ENCODE data around the gene FIBCD1. TPM values are rescaled to one million over a fixed set of nuclear protein-coding genes. Genes with fewer than 3 reads are reported as not detected.

Gene FIBCD1
- total and polyA plus RNA-seq, 4 donors, result 0.97 to 7.7 (median 4.1) TPM

GRCh38 chr9:130862747-130863146 lies 76.3 kb downstream of the FIBCD1 start:
- WGBS, 2 donors, result 94 to 95% methylated on average over 23 of the region's 23 CpGs

DNA sequence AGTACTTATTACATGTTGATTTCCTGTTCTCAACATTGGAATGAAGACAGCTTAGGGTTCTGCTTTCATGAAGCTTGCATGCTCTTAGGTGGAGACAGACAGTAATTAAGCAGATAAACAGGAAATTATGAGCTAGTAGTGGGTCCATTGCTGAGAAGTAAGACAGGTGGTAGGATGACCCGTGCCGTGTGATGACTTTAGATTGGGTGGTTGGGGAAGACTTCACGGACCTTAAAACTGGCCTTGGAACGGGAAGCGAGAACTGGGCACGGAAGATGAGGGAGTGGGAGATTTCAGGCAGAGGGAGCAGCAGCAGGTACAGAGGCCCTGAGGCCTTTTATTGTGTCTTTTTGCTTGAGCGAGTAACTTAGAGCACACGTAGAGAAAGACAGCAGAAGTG lies 76.8 kb downstream of the FIBCD1 start:
- DNase-seq (no peak), ATAC-seq (ENCODE audit: insufficient read depth, low FRiP score) (no peak)
- Histone ChIP-seq H3K36me3 (ENCODE audit: control insufficient read depth in 4 of 4, insufficient read depth in 4 of 4, low read length in 4 of 4) (peaks cover 0 to 11% (median 3%) of the 10 kb centered on the region in 4 donors), H3K27ac (ENCODE audit: low read depth in 1 of 2, low read length in 1 of 2) (no peak overlapping the region), H3K4me3 (no peak overlapping the region), H3K27me3 (ENCODE audit: control insufficient read depth in 3 of 3, insufficient read depth in 3 of 3, low read length in 2 of 3) (no peaks in the 10 kb centered on the region), H3K9me3 (ENCODE audit: control insufficient read depth in 4 of 4, insufficient read depth in 3 of 4, low read length in 3 of 4) (no peaks in the 10 kb centered on the region), H3K4me1 (ENCODE audit: control insufficient read depth in 5 of 5, insufficient read depth in 5 of 5, low read length in 5 of 5) (peaks cover 0 to 15% (median 5%) of the 10 kb centered on the region in 5 donors), H3K9ac (ENCODE audit: insufficient read depth in 1 of 2, low read length in 2 of 2) (no peak overlapping the region)
- TF ChIP-seq, protein P1, sequence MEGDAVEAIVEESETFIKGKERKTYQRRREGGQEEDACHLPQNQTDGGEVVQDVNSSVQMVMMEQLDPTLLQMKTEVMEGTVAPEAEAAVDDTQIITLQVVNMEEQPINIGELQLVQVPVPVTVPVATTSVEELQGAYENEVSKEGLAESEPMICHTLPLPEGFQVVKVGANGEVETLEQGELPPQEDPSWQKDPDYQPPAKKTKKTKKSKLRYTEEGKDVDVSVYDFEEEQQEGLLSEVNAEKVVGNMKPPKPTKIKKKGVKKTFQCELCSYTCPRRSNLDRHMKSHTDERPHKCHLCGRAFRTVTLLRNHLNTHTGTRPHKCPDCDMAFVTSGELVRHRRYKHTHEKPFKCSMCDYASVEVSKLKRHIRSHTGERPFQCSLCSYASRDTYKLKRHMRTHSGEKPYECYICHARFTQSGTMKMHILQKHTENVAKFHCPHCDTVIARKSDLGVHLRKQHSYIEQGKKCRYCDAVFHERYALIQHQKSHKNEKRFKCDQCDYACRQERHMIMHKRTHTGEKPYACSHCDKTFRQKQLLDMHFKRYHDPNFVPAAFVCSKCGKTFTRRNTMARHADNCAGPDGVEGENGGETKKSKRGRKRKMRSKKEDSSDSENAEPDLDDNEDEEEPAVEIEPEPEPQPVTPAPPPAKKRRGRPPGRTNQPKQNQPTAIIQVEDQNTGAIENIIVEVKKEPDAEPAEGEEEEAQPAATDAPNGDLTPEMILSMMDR (IDR thresholded peaks at IDR 0.05; ENCODE audit: control extremely low read depth, extremely low read depth), result no peak
- WGBS, 2 donors, result 92 to 95% methylated on average over 8 of the region's 8 CpGs

More at GRCh38 chr9:130862747-130863146, 76.3 kb downstream of the FIBCD1 start:
- Histone ChIP-seq H3K9me3 (ENCODE audit: control insufficient read depth in 4 of 4, insufficient read depth in 3 of 4, low read length in 3 of 4) (no peaks in the 10 kb centered on the region), H3K4me3 (no peak overlapping the region), H3K27me3 (ENCODE audit: control insufficient read depth in 3 of 3, insufficient read depth in 3 of 3, low read length in 2 of 3) (no peaks in the 10 kb centered on the region), H3K4me1 (ENCODE audit: control insufficient read depth in 5 of 5, insufficient read depth in 5 of 5, low read length in 5 of 5) (peaks cover 0 to 15% (median 5%) of the 10 kb centered on the region in 5 donors), H3K27ac (ENCODE audit: low read depth in 1 of 2, low read length in 1 of 2) (no peak overlapping the region), H3K9ac (ENCODE audit: insufficient read depth in 1 of 2, low read length in 2 of 2) (no peak overlapping the region), H3K36me3 (ENCODE audit: control insufficient read depth in 4 of 4, insufficient read depth in 4 of 4, low read length in 4 of 4) (peaks cover 0 to 15% (median 2%) of the 10 kb centered on the region in 4 donors)
- DNase-seq (no peak), ATAC-seq (ENCODE audit: insufficient read depth, low FRiP score) (no peak)
- TF ChIP-seq, protein P1 (IDR thresholded peaks at IDR 0.05; ENCODE audit: control extremely low read depth, extremely low read depth), result no peak

DNA sequence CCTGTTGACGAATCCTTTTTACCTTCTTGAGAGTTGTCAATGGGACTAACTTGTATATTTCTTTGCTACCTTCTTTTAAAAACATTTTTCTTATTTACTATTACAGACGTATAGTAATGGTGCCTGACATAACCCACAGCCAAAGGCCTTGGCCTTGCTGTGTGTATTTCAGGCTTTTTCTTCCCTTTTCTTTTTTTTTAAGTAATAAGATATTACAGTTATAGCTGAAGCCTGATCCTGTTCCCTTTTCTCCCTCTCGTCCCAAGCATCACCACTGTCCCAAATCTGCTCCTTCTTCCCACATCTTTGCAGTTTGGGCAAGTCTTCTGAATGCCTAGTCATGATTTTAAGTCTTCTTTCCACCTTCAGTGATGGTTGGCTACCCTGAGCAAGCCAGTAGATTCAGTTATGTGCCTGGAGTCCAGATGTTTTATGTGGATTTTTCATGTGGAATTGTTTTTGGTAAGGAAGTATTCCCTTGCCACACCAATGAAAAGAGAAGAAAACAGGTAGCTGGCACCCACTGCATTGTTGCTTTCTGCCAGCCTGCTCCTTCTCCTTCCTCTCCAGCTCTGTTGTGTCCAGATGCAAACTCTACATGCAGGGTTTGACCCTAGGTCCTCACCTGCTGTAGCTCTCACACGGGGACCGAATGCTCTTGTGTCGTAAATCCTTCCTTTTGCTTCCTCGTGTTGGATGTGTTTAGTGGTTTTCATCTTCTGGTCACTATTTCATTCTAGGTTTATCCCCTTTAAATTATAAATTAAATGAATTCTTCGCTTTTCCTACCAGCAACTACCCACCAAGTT lies 77.5 kb downstream of the FIBCD1 start:
- peaks cover 0 to 12% (median 4%) of the 10 kb centered on the region in 4 donors for H3K36me3 ChIP-seq (ENCODE audit: control insufficient read depth in 4 of 4, insufficient read depth in 4 of 4, low read length in 4 of 4)
- no peaks in the 10 kb centered on the region for H3K27me3 ChIP-seq (ENCODE audit: control insufficient read depth in 3 of 3, insufficient read depth in 3 of 3, low read length in 2 of 3)
- no peak overlapping the region for H3K27ac ChIP-seq (ENCODE audit: low read depth in 1 of 2, low read length in 1 of 2)
- WGBS, 2 donors, result 72 to 77% methylated on average over 8 of the region's 8 CpGs
- TF ChIP-seq, protein P1 (IDR thresholded peaks at IDR 0.05; ENCODE audit: control extremely low read depth, extremely low read depth), result no peak
- no peak for DNase-seq
- no peak overlapping the region for H3K4me3 ChIP-seq
- no peak overlapping the region for H3K9ac ChIP-seq (ENCODE audit: insufficient read depth in 1 of 2, low read length in 2 of 2)
- peaks cover 0 to 15% (median 5%) of the 10 kb centered on the region in 5 donors for H3K4me1 ChIP-seq (ENCODE audit: control insufficient read depth in 5 of 5, insufficient read depth in 5 of 5, low read length in 5 of 5)
- ATAC-seq (ENCODE audit: insufficient read depth, low FRiP score), result no peak
- no peaks in the 10 kb centered on the region for H3K9me3 ChIP-seq (ENCODE audit: control insufficient read depth in 4 of 4, insufficient read depth in 3 of 4, low read length in 3 of 4)

All from lung (tissue), 12 donors.